IMR-90 (cell line): ENCODE measurements around the gene UBE3C. TPM values are rescaled to one million over a fixed set of nuclear protein-coding genes. Genes with fewer than 3 reads are reported as not detected.

ENCODE experiments used
- ATAC-seq: fragments of 200-7000 bp; cut with Tn5 transposase; 2 replicates; pipeline ENCODE4 v1.9.1; 2020; ENCODE audit warnings: low read depth, mild to moderate bottlenecking, moderate library complexity
- BruUV-seq: library from RNA; stranded (reverse); fragments of 400-500 nt; replicated peaks from 2 replicates; lab custom pipeline; 2021; lab: Mats Ljungman, UMichigan
- CTCF ChIA-PET: fragments of 300-600 bp; formaldehyde crosslinking; extraction: SDS; loops from one replicate; lab custom pipeline; 2021; ENCODE audit warnings: antibody characterized with exemption; lab: Yijun Ruan, JAX
- POLR2A ChIA-PET: fragments of 300-600 bp; sonication (Branson Sonifier 250); formaldehyde crosslinking; loops from one replicate; lab custom pipeline; 2022; ENCODE audit warnings: antibody characterized with exemption; ENCODE audit not compliant: unreplicated experiment; lab: Charles Lee
- DNase-seq: peaks from one replicate; pipeline ENCODE4 v3.0.0; 2013
- H2AFZ ChIP-seq: replicated peaks from 2 replicates; pipeline ENCODE3; 2013; ENCODE audit warnings: low read length, mild to moderate bottlenecking; ENCODE audit not compliant: poor library complexity
- H2AK5ac ChIP-seq: 2 replicates; pipeline ENCODE4 v1.6.1; 2013; ENCODE audit warnings: low read depth, low read length, inconsistent platforms
- H2AK9ac ChIP-seq: replicated peaks from 2 replicates; pipeline ENCODE3; 2013; ENCODE audit warnings: mild to moderate bottlenecking, low read depth, low read length, moderate library complexity; ENCODE audit not compliant: poor library complexity
- H2BK120ac ChIP-seq: 2 replicates; pipeline ENCODE4 v1.6.1; 2013; ENCODE audit warnings: low read depth, low read length, inconsistent platforms
- H2BK15ac ChIP-seq: 3 replicates; pipeline ENCODE4 v1.6.1; 2013; ENCODE audit warnings: low read depth, low read length, inconsistent platforms
- H2BK20ac ChIP-seq: 2 replicates; pipeline ENCODE4 v1.6.1; 2013; ENCODE audit warnings: low read depth, mild to moderate bottlenecking, inconsistent platforms, low read length, moderate library complexity
- H2BK5ac ChIP-seq: 2 replicates; pipeline ENCODE4 v1.6.1; 2013; ENCODE audit warnings: mild to moderate bottlenecking, low read depth, low read length, inconsistent platforms; ENCODE audit not compliant: poor library complexity, severe bottlenecking
- H3K14ac ChIP-seq: replicated peaks from 2 replicates; pipeline ENCODE4 v1.6.1; 2013; ENCODE audit warnings: low read depth, low read length, inconsistent platforms
- H3K18ac ChIP-seq: 2 replicates; pipeline ENCODE4 v1.6.1; 2013; ENCODE audit warnings: low read depth, low read length, control low read depth
- H3K23ac ChIP-seq: 2 replicates; pipeline ENCODE4 v1.6.1; 2013; ENCODE audit warnings: low read depth, low read length, inconsistent platforms
- H3K27ac ChIP-seq: 2 replicates; pipeline ENCODE4 v1.5.1; 2013; ENCODE audit warnings: mild to moderate bottlenecking, control low read depth, low read length; ENCODE audit not compliant: insufficient read depth
- H3K27me3 ChIP-seq: 2 replicates; pipeline ENCODE4 v1.6.1; 2013; ENCODE audit warnings: low read length; ENCODE audit not compliant: control insufficient read depth, insufficient read depth
- H3K36me3 ChIP-seq: 2 replicates; pipeline ENCODE4 v1.6.1; 2013; ENCODE audit warnings: low read length, mixed read lengths; ENCODE audit not compliant: control insufficient read depth, insufficient read depth
- H3K4ac ChIP-seq: 2 replicates; pipeline ENCODE4 v1.6.1; 2013; ENCODE audit warnings: low read depth, low read length, inconsistent platforms
- H3K4me1 ChIP-seq: 2 replicates; pipeline ENCODE4 v1.6.1; 2013; ENCODE audit warnings: low read length, mixed read lengths; ENCODE audit not compliant: control insufficient read depth, insufficient read depth
- H3K4me2 ChIP-seq: 2 replicates; pipeline ENCODE4 v1.6.1; 2013; ENCODE audit warnings: low read depth, mild to moderate bottlenecking, control low read depth, low read length, moderate library complexity
- H3K4me3 ChIP-seq: 2 replicates; pipeline ENCODE4 v1.5.1; 2013; ENCODE audit warnings: low read depth, mild to moderate bottlenecking, control low read depth, low read length, moderate library complexity; ENCODE audit not compliant: insufficient read depth
- H3K56ac ChIP-seq: 2 replicates; pipeline ENCODE4 v1.6.1; 2013; ENCODE audit warnings: low read length, inconsistent platforms; ENCODE audit not compliant: insufficient read depth; ENCODE audit errors: extremely low read depth
- H3K79me1 ChIP-seq, 2 experiments: 2 replicates each; pipeline ENCODE4 v1.6.1; 2013; ENCODE audit warnings: low read length in 2 of 2, inconsistent platforms in 1 of 2, low read depth in 1 of 2
- H3K9ac ChIP-seq: 2 replicates; pipeline ENCODE4 v1.6.1; 2013; ENCODE audit warnings: low read depth, low read length, control low read depth
- H3K9me1 ChIP-seq: 2 replicates; pipeline ENCODE4 v1.6.1; 2013; ENCODE audit warnings: low read length, inconsistent platforms; ENCODE audit not compliant: insufficient read depth
- H3K9me3 ChIP-seq: 2 replicates; pipeline ENCODE4 v1.6.1; 2013; ENCODE audit warnings: low read length; ENCODE audit not compliant: control insufficient read depth, insufficient read depth
- H4K20me1 ChIP-seq: 2 replicates; pipeline ENCODE4 v1.6.1; 2013; ENCODE audit warnings: low read length, inconsistent platforms; ENCODE audit not compliant: insufficient read depth
- H4K5ac ChIP-seq: 2 replicates; pipeline ENCODE4 v1.6.1; 2013; ENCODE audit warnings: mild to moderate bottlenecking, low read depth, low read length, control low read depth
- H4K8ac ChIP-seq, 2 experiments: 2 replicates each; pipeline ENCODE4 v1.6.1; 2013; ENCODE audit warnings: low read depth in 2 of 2, low read length in 2 of 2, control low read depth in 1 of 2, inconsistent platforms in 1 of 2
- H4K91ac ChIP-seq: 2 replicates; pipeline ENCODE4 v1.6.1; 2013; ENCODE audit warnings: low read depth, low read length, inconsistent platforms; ENCODE audit not compliant: insufficient read depth
- BHLHE40 ChIP-seq: fragments of 150-350 bp; IDR thresholded peaks from 2 replicates; pipeline ENCODE4 v1.6.1; 2016; ENCODE audit warnings: mild to moderate bottlenecking, low read depth, low read length
- CEBPB ChIP-seq: IDR thresholded peaks from 2 replicates; pipeline ENCODE4 v1.6.1; 2012; ENCODE audit warnings: low read depth, low read length, improper control_type of control experiment
- CHD1 ChIP-seq: IDR thresholded peaks from 2 replicates; pipeline ENCODE4 v1.6.1; 2012; ENCODE audit warnings: low read depth, low read length, improper control_type of control experiment
- CTCF ChIP-seq: conservative IDR thresholded peaks from 2 replicates; pipeline ENCODE4 v1.5.1; 2012; ENCODE audit warnings: mild to moderate bottlenecking, low read depth, low read length, improper control_type of control experiment
- FOS ChIP-seq: fragments of 150-350 bp; IDR thresholded peaks from 2 replicates; pipeline ENCODE4 v1.6.1; 2016; ENCODE audit warnings: low read depth, low read length
- MAFK ChIP-seq: IDR thresholded peaks from 2 replicates; pipeline ENCODE4 v1.6.1; 2012; ENCODE audit warnings: low read depth, low read length, improper control_type of control experiment
- MAZ ChIP-seq: IDR thresholded peaks from 2 replicates; pipeline ENCODE4 v1.6.1; 2012; ENCODE audit warnings: low read depth, mild to moderate bottlenecking, low read length, improper control_type of control experiment, moderate library complexity, borderline replicate concordance
- MXI1 ChIP-seq: IDR thresholded peaks from 2 replicates; pipeline ENCODE4 v1.6.1; 2012; ENCODE audit warnings: low read depth, mild to moderate bottlenecking, low read length, moderate library complexity, borderline replicate concordance
- NFE2L2 ChIP-seq: fragments of 150-350 bp; IDR thresholded peaks from 2 replicates; pipeline ENCODE4 v1.6.1; 2016; ENCODE audit warnings: low read depth, mild to moderate bottlenecking, low read length
- POLR2A ChIP-seq: IDR thresholded peaks from 2 replicates; pipeline ENCODE4 v1.6.1; 2012; ENCODE audit warnings: mild to moderate bottlenecking, low read depth, low read length
- RAD21 ChIP-seq: IDR thresholded peaks from 2 replicates; pipeline ENCODE4 v1.6.1; 2012; ENCODE audit warnings: low read length, improper control_type of control experiment
- RCOR1 ChIP-seq: IDR thresholded peaks from 2 replicates; pipeline ENCODE4 v1.6.1; 2012; ENCODE audit warnings: mild to moderate bottlenecking, low read length, improper control_type of control experiment; ENCODE audit not compliant: insufficient replicate concordance
- RFX5 ChIP-seq: IDR thresholded peaks from 2 replicates; pipeline ENCODE4 v1.8.0; 2012; ENCODE audit warnings: low read depth, mild to moderate bottlenecking, low read length, moderate library complexity
- SMC3 ChIP-seq: fragments of 150-350 bp; IDR thresholded peaks from 2 replicates; pipeline ENCODE4 v1.6.1; 2016; ENCODE audit warnings: low read depth, mild to moderate bottlenecking, antibody characterized with exemption, low read length, moderate library complexity
- WGBS, 2 experiments: methylation state at CpG; one replicate each; pipeline versions ENCODE4 v1.1.5 to v1.1.7; 2013; ENCODE audit warnings: missing lambda C conversion rate in 2 of 2; ENCODE audit not compliant: insufficient read length in 1 of 2; ENCODE audit errors: extremely low coverage in 2 of 2; 5-methylcytosine and 5-hydroxymethylcytosine counted together
- dilution Hi-C: fragments of 300-500 bp; cut with HindIII; formaldehyde crosslinking; loops from one replicate; pipeline ENCODE4 v1.14.3; 2018; ENCODE audit warnings: low sequenced_read_pairs; ENCODE audit not compliant: unreplicated experiment
- in situ Hi-C: fragments of 300-500 bp; cut with MboI; formaldehyde crosslinking; loops from 3 replicates; pipeline ENCODE4 v1.14.3; 2019; ENCODE audit warnings: low sequenced_read_pairs, inconsistent platforms, mixed read lengths
- intact Hi-C: fragments of 100-400 bp; cut with micrococcal nuclease; formaldehyde crosslinking; loops from 2 replicates; pipeline ENCODE4 v1.10.0; 2022
- polyA plus RNA-seq, 3 experiments: library from polyadenylated mRNA; depleted of rRNA; stranded (reverse); fragments of >200 nt; gene quantifications; 2 replicates each; pipeline ENCODE4 v1.2.3, GENCODE V29; 2012; ENCODE audit warnings: low replicate concordance in 1 of 3
- total RNA-seq: library from RNA; depleted of rRNA; stranded (reverse); fragments of >200 nt; gene quantifications from 2 replicates; pipeline ENCODE4 v1.2.3, GENCODE V29; 2012
- TF ChIP-seq, protein P1 (sequence below): fragments of 150-350 bp; IDR thresholded peaks from 2 replicates; pipeline ENCODE4 v1.6.1; 2016; ENCODE audit warnings: low read depth, mild to moderate bottlenecking, low read length, moderate library complexity, borderline replicate concordance
- TF ChIP-seq, protein P2 (sequence below): fragments of 150-350 bp; IDR thresholded peaks from 2 replicates; pipeline ENCODE4 v1.6.1; 2017; ENCODE audit warnings: mild to moderate bottlenecking, antibody characterized with exemption, low read length, low read depth

Gene UBE3C
- total and polyA plus RNA-seq, 2 of the 4 experiments (the other 2 are of a cell fraction), result 43.0 to 60.6 TPM

- TF ChIP-seq RAD21 (no peak), NFE2L2 (no peak), CEBPB (no peak), MXI1 (no peak), CTCF (no peak), SMC3 (no peak), BHLHE40 (no peak), RFX5 (no peak), CHD1 (no peak), MAFK (no peak), MAZ (no peak), FOS (no peak), RCOR1 (no peak), POLR2A (no peak)
- TF ChIP-seq, protein P1, sequence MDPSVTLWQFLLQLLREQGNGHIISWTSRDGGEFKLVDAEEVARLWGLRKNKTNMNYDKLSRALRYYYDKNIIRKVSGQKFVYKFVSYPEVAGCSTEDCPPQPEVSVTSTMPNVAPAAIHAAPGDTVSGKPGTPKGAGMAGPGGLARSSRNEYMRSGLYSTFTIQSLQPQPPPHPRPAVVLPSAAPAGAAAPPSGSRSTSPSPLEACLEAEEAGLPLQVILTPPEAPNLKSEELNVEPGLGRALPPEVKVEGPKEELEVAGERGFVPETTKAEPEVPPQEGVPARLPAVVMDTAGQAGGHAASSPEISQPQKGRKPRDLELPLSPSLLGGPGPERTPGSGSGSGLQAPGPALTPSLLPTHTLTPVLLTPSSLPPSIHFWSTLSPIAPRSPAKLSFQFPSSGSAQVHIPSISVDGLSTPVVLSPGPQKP, result no peak
- TF ChIP-seq, protein P2, sequence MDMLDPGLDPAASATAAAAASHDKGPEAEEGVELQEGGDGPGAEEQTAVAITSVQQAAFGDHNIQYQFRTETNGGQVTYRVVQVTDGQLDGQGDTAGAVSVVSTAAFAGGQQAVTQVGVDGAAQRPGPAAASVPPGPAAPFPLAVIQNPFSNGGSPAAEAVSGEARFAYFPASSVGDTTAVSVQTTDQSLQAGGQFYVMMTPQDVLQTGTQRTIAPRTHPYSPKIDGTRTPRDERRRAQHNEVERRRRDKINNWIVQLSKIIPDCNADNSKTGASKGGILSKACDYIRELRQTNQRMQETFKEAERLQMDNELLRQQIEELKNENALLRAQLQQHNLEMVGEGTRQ, result no peak
- DNase-seq (no peak), ATAC-seq (no peak)
- H4K5ac ChIP-seq, result no peak overlapping the region
- H2BK15ac ChIP-seq, result no peak overlapping the region
- H3K27ac ChIP-seq, result no peak overlapping the region
- no peak overlapping the region for H3K23ac ChIP-seq
- no peaks in the 10 kb centered on the region for H3K36me3 ChIP-seq
- H4K8ac ChIP-seq, result no peak overlapping the region
- H3K18ac ChIP-seq, result no peak overlapping the region
- no peak overlapping the region for H2BK5ac ChIP-seq
- no peak overlapping the region for H2AK9ac ChIP-seq
- H3K4me3 ChIP-seq, result no peak overlapping the region
- no peak overlapping the region for H3K56ac ChIP-seq
- no peak overlapping the region for H2BK20ac ChIP-seq
- H3K4ac ChIP-seq, result no peak overlapping the region
- H4K20me1 ChIP-seq, result no peaks in the 10 kb centered on the region
- no peak overlapping the region for H2BK120ac ChIP-seq
- dilution Hi-C loops (no loop called here), in situ Hi-C loops (no loop called here), intact Hi-C loops (no loop called here)
- no peak overlapping the region for H3K4me2 ChIP-seq
- no peaks in the 10 kb centered on the region for H3K79me1 ChIP-seq
- H3K9me1 ChIP-seq, result no peaks in the 10 kb centered on the region
- H3K14ac ChIP-seq, result no peak overlapping the region
- BruUV-seq, result no TSS peak
- H3K4me1 ChIP-seq, result no peaks in the 10 kb centered on the region
- ChIA-PET POLR2A (no interaction called here), CTCF (interaction anchor here (0.6 kb wide), 1 partner anchor 185 kb away, joined by 3 read pairs; no protein-coding TSS in a partner anchor)
- no CpG with 5 or more reads among the region's 2 CpGs for WGBS, 2 experiments
- H2AFZ ChIP-seq, result no peak overlapping the region
- no peak overlapping the region for H4K91ac ChIP-seq
- H3K27me3 ChIP-seq, result no peaks in the 10 kb centered on the region; the same call in none of the 2 replicates
- no peak overlapping the region for H3K9ac ChIP-seq
- H2AK5ac ChIP-seq, result no peak overlapping the region
- H3K9me3 ChIP-seq, result no peaks in the 10 kb centered on the region; the same call in 1 of the 2 replicates
Measured at GRCh38 chr7:157117796-157118195, 20.9 kb upstream of the UBE3C start.
